Mucosa of descending colon (tissue), 3 donors: Measurements from ENCODE around the gene RBBP8NL. TPM values are rescaled to one million over a fixed set of nuclear protein-coding genes. Genes with fewer than 3 reads are reported as not detected.
A peak's percentile ranks its signal among the peaks of the same experiment; 100 is the strongest.

ENCODE experiments used
- ATAC-seq: fragments of 200-7000 bp; cut with Tn5 transposase; one replicate; pipeline ENCODE4 v1.9.1; 2020; ENCODE audit warnings: mild to moderate bottlenecking, moderate library complexity
- DNase-seq, 3 donors: peaks; one replicate each; pipeline ENCODE4 v3.0.0-alpha.2; 2020
- H3K36me3 ChIP-seq: fragments of 200-600 bp; one replicate; pipeline ENCODE4 v1.8.0; 2021; ENCODE audit warnings: low read depth, mild to moderate bottlenecking
- H3K4me1 ChIP-seq: fragments of 200-600 bp; one replicate; pipeline ENCODE4 v1.8.0; 2021; ENCODE audit warnings: low read depth, mild to moderate bottlenecking
- H3K4me3 ChIP-seq: fragments of 200-600 bp; one replicate; pipeline ENCODE4 v1.8.0; 2021; ENCODE audit warnings: mild to moderate bottlenecking
- H3K9me3 ChIP-seq: fragments of 200-600 bp; one replicate; pipeline ENCODE4 v1.8.0; 2021; ENCODE audit warnings: mild to moderate bottlenecking
- CTCF ChIP-seq: fragments of 200-600 bp; IDR thresholded peaks from one replicate; pipeline ENCODE4 v1.8.0; 2022; ENCODE audit warnings: antibody characterized with exemption, mild to moderate bottlenecking
- intact Hi-C, 2 donors: fragments of 100-400 bp; cut with DNase I in 1 of 2; cut with micrococcal nuclease in 1 of 2; formaldehyde crosslinking; loops; one replicate each; pipeline versions ENCODE4 v1.11.0 to v1.11.1; 2022; cut with DNase I, micrococcal nuclease
- total RNA-seq, 3 donors: library from RNA; stranded (reverse); fragmentation: NEBNext Ultra II Directional in 2 of 3; extraction: Animal tissue kit (Norgen Biotek cat#: 25700) in 2 of 3; gene quantifications; one replicate each; pipeline versions ENCODE4 v1.2.1 to v1.2.4, GENCODE V29; 2021 to 2023
- donor health status: DM: no; HTN: no; CAD: no; lungs with moderate emphysema.
- donor health status: DM: no; HTN: no; CAD: no.
- donor health status: DM: no; HTN: yes; CAD: no.

RBBP8NL gene
- total RNA-seq, 3 donors from 2014 or later = 2.3 to 7.0 (median 5.1) TPM

GRCh38 chr20:62437496-62437895, 10.2 kb upstream of the RBBP8NL start:
- intact Hi-C loops = no loop called here
- Histone ChIP-seq H3K4me3 (no peak overlapping the region), H3K36me3 (no peaks in the 10 kb centered on the region), H3K4me1 (peaks cover 11% of the 10 kb centered on the region), H3K9me3 (no peaks in the 10 kb centered on the region)
- ATAC-seq = no peak
- TF ChIP-seq CTCF = no peak
- no peak for DNase-seq

- no peaks in the 10 kb centered on the region for H3K36me3 ChIP-seq
- H3K4me3 ChIP-seq = no peak overlapping the region
- DNase-seq = no peak
- intact Hi-C loops = no loop called here
- no peaks in the 10 kb centered on the region for H3K9me3 ChIP-seq
- ATAC-seq = no peak
- TF ChIP-seq CTCF = no peak
- peaks cover 11% of the 10 kb centered on the region for H3K4me1 ChIP-seq
These were observed 9.4 kb upstream of the RBBP8NL start for GRCh38 chr20:62436692-62437091.

- peak in 2 of 3 donors; percentile 49 to 55 for DNase-seq
- TF ChIP-seq CTCF = no peak
- peak; percentile 59 for ATAC-seq
- no peaks in the 10 kb centered on the region for H3K36me3 ChIP-seq
- H3K4me3 ChIP-seq = no peak overlapping the region
- H3K9me3 ChIP-seq = no peaks in the 10 kb centered on the region
- intact Hi-C loops = no loop called here
- H3K4me1 ChIP-seq = peaks cover 22% of the 10 kb centered on the region
These were observed 6.5 kb upstream of the RBBP8NL start for GRCh38 chr20:62433658-62434497.

DNA sequence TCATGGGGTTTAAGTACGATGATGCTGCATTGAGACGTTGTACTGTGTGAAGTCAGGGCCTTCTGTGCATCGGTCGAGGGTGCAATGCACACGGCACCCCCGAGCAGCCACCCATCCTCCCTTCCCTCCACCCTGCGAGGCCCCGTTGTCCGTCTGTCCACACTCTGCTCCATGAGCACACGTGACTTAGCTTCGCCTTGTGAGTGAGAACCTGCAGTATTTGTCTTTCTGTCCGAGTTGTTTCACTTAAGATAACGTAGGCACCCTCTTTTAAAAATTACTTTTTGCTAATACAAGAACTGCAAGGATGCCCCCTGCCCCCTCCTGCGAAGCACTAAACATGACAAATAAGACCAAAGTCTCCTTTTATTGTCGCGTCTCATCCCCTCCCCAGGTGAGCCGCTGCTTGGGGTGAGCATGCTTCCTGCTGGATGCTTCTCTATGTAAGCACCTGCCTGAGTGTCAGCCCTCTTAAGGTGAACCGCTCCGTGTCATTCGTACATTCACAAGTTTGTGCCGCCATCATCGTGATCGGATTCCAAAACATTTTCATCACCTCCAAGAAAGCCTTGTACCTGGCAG, 3.6 kb upstream of the RBBP8NL start:
- intact Hi-C loops = no loop called here
- no peak for TF ChIP-seq CTCF
- Histone ChIP-seq H3K9me3 (no peaks in the 10 kb centered on the region), H3K4me1 (peaks cover 39% of the 10 kb centered on the region), H3K4me3 (no peak overlapping the region), H3K36me3 (no peaks in the 10 kb centered on the region)
- ATAC-seq = no peak
- DNase-seq = no peak

- no peak for TF ChIP-seq CTCF
- intact Hi-C loops = no loop called here
- ATAC-seq (no peak), DNase-seq (no peak)
- H3K4me3 ChIP-seq = no peak overlapping the region
- H3K36me3 ChIP-seq = no peaks in the 10 kb centered on the region
- no peaks in the 10 kb centered on the region for H3K9me3 ChIP-seq
- H3K4me1 ChIP-seq = peaks cover 39% of the 10 kb centered on the region
These were observed 3.0 kb upstream of the RBBP8NL start for GRCh38 chr20:62430311-62430853.
